A673 (cell line): Measurements from ENCODE around the gene SEMA5B. TPM values are rescaled to one million over a fixed set of nuclear protein-coding genes. Genes with fewer than 3 reads are reported as not detected.

Source experiments
- BruUV-seq: library from RNA; stranded (reverse); fragments of 400-500 nt; replicated peaks from 2 replicates; lab custom pipeline; 2021; lab: Mats Ljungman, UMichigan
- CTCF ChIA-PET: fragments of 300-600 bp; sonication (Branson Sonifier 250); formaldehyde crosslinking; loops from one replicate; lab custom pipeline; 2022; ENCODE audit warnings: antibody characterized with exemption; lab: Charles Lee
- POLR2A ChIA-PET: fragments of 300-600 bp; sonication (Branson Sonifier 250); formaldehyde crosslinking; loops from one replicate; lab custom pipeline; 2022; ENCODE audit warnings: antibody characterized with exemption; ENCODE audit not compliant: low non-redundant PET; lab: Charles Lee
- DNase-seq: peaks from one replicate; pipeline ENCODE4 v3.0.0-alpha.2; 2015; ENCODE audit warnings: low spot score
- H3K27ac ChIP-seq: fragments of 200-600 bp; sonication (generic); 2 replicates; pipeline ENCODE4 v1.5.1; 2016; ENCODE audit warnings: mixed run types, low read depth, mild to moderate bottlenecking, mixed read lengths, antibody characterized with exemption, low read length; ENCODE audit not compliant: poor library complexity, severe bottlenecking
- H3K27me3 ChIP-seq: fragments of 200-600 bp; sonication (generic); replicated peaks from 2 replicates; pipeline ENCODE4 v1.6.1; 2017; ENCODE audit warnings: mixed run types, low read depth, mild to moderate bottlenecking, mixed read lengths, antibody characterized with exemption, low read length; ENCODE audit not compliant: insufficient read depth, poor library complexity
- H3K36me3 ChIP-seq: fragments of 200-600 bp; sonication (generic); 2 replicates; pipeline ENCODE4 v1.6.1; 2016; ENCODE audit warnings: mixed run types, mild to moderate bottlenecking, mixed read lengths, antibody characterized with exemption, low read length; ENCODE audit not compliant: insufficient read depth, poor library complexity, severe bottlenecking
- H3K4me1 ChIP-seq: fragments of 200-600 bp; sonication (generic); 2 replicates; pipeline ENCODE4 v1.6.1; 2017; ENCODE audit warnings: mixed run types, mild to moderate bottlenecking, mixed read lengths, antibody characterized with exemption, low read length; ENCODE audit not compliant: insufficient read depth, poor library complexity, severe bottlenecking
- H3K4me3 ChIP-seq: fragments of 200-600 bp; sonication (generic); 2 replicates; pipeline ENCODE4 v1.5.1; 2016; ENCODE audit warnings: low read depth, mixed run types, mild to moderate bottlenecking, mixed read lengths, low read length; ENCODE audit not compliant: poor library complexity, severe bottlenecking
- H3K9me3 ChIP-seq: fragments of 200-600 bp; sonication (generic); 2 replicates; pipeline ENCODE4 v1.6.1; 2016; ENCODE audit warnings: mixed run types, low read depth, mild to moderate bottlenecking, mixed read lengths, antibody characterized with exemption, low read length; ENCODE audit not compliant: poor library complexity, severe bottlenecking
- CTCF ChIP-seq: fragments of 300-800, 200-600 bp; sonication (generic); conservative IDR thresholded peaks from 2 replicates; pipeline ENCODE4 v1.5.1; 2017; ENCODE audit warnings: low read depth, mild to moderate bottlenecking, antibody characterized with exemption, low read length, moderate library complexity, mixed read lengths
- EZH2 ChIP-seq: fragments of 200-600 bp; sonication (generic); IDR thresholded peaks from 2 replicates; pipeline ENCODE4 v1.6.1; 2017; ENCODE audit warnings: borderline replicate concordance, low read depth, mild to moderate bottlenecking, mixed read lengths, antibody characterized with exemption, low read length; ENCODE audit not compliant: poor library complexity, severe bottlenecking
- intact Hi-C: fragments of 100-400 bp; cut with micrococcal nuclease; formaldehyde crosslinking; loops from one replicate; pipeline ENCODE4 v1.10.0; 2022; ENCODE audit not compliant: unreplicated experiment
- total RNA-seq: library from RNA; stranded (reverse); gene quantifications from 2 replicates; pipeline ENCODE4 v1.2.3, GENCODE V29; 2021

The SEMA5B gene
- total RNA-seq, 1 experiment from 2014 or later, result 7.6 TPM

GRCh38 chr3:122967356-122967755 is 60.2 kb downstream of the SEMA5B start:
- DNase-seq, result no peak
- intact Hi-C loops, result no loop called here
- CTCF ChIA-PET, result no interaction called here
- Histone ChIP-seq H3K27me3 (peaks cover 68% of the 10 kb centered on the region), H3K9me3 (no peaks in the 10 kb centered on the region), H3K27ac (no peak overlapping the region), H3K36me3 (no peaks in the 10 kb centered on the region), H3K4me1 (peaks cover 3% of the 10 kb centered on the region), H3K4me3 (no peak overlapping the region)
- no peak for TF ChIP-seq CTCF
- POLR2A ChIA-PET, result no interaction called here
- no TSS peak for BruUV-seq

GRCh38 chr3:122966045-122966444 is 61.5 kb downstream of the SEMA5B start:
- H3K4me1 ChIP-seq, result peaks cover 3% of the 10 kb centered on the region
- H3K9me3 ChIP-seq, result no peaks in the 10 kb centered on the region
- no peak for DNase-seq
- no peaks in the 10 kb centered on the region for H3K36me3 ChIP-seq
- intact Hi-C loops, result no loop called here
- no TSS peak for BruUV-seq
- no peak for TF ChIP-seq EZH2
- TF ChIP-seq CTCF, result no peak
- CTCF ChIA-PET, result no interaction called here
- peaks cover 68% of the 10 kb centered on the region for H3K27me3 ChIP-seq
- H3K4me3 ChIP-seq, result no peak overlapping the region
- POLR2A ChIA-PET, result no interaction called here
- H3K27ac ChIP-seq, result no peak overlapping the region

- TF ChIP-seq EZH2 (no peak), CTCF (no peak)
- intact Hi-C loops, result no loop called here
- no TSS peak for BruUV-seq
- CTCF ChIA-PET, result no interaction called here
- H3K4me3 ChIP-seq, result no peak overlapping the region
- no peak overlapping the region for H3K27ac ChIP-seq
- peaks cover 63% of the 10 kb centered on the region for H3K27me3 ChIP-seq
- H3K9me3 ChIP-seq, result no peaks in the 10 kb centered on the region
- POLR2A ChIA-PET, result no interaction called here
- peaks cover 3% of the 10 kb centered on the region for H3K4me1 ChIP-seq
- no peak for DNase-seq
- no peaks in the 10 kb centered on the region for H3K36me3 ChIP-seq
Measured at GRCh38 chr3:122964811-122965210, 62.8 kb downstream of the SEMA5B start.
